GM12878 (cell line): ENCODE results near the gene CYP3A7. TPM values are rescaled to one million over a fixed set of nuclear protein-coding genes. Genes with fewer than 3 reads are reported as not detected.

Experiments used
- ATAC-seq: fragments of 200-7000 bp; cut with Tn5 transposase; 3 replicates; pipeline ENCODE4 v1.9.1; 2020; ENCODE audit warnings: mild to moderate bottlenecking, moderate library complexity
- BruUV-seq: library from RNA; stranded (reverse); fragments of 400-500 nt; replicated peaks from 2 replicates; lab custom pipeline; 2021; lab: Mats Ljungman, UMichigan
- CTCF ChIA-PET: fragments of 300-600 bp; sonication (Branson Sonifier 250); formaldehyde crosslinking; extraction: SDS; loops from one replicate; lab custom pipeline; 2021; ENCODE audit warnings: inconsistent platforms; lab: Yijun Ruan, JAX
- POLR2A ChIA-PET: fragments of 350-600 bp; formaldehyde crosslinking; extraction: SDS; loops from one replicate; lab custom pipeline; 2021; ENCODE audit warnings: inconsistent platforms; lab: Charles Lee
- RAD21 ChIA-PET: fragments of 300-600 bp; sonication (Branson Sonifier 250); formaldehyde crosslinking; loops from one replicate; lab custom pipeline; 2023; ENCODE audit warnings: antibody characterized with exemption; ENCODE audit not compliant: unreplicated experiment; lab: Charles Lee
- SMC1A ChIA-PET: fragments of 300-600 bp; sonication (Branson Sonifier 250); formaldehyde crosslinking; loops from one replicate; lab custom pipeline; 2023; ENCODE audit not compliant: unreplicated experiment, uncharacterized antibody; lab: Charles Lee
- DNase-seq: peaks from one replicate; pipeline ENCODE4 v3.0.0-alpha.2; 2011; ENCODE audit warnings: low read depth, low spot score
- FAIRE-seq: peaks from 3 replicates; lab custom pipeline; 2011; peaks lifted over from hg19 to GRCh38; lab: Jason Lieb, UNC
- H2AFZ ChIP-seq: 2 replicates; pipeline ENCODE4 v1.6.0; 2011; ENCODE audit warnings: low read depth, low read length, control low read depth; ENCODE audit not compliant: control insufficient read depth
- H3K27ac ChIP-seq: 2 replicates; pipeline ENCODE4 v1.5.1; 2011; ENCODE audit warnings: control low read depth; ENCODE audit not compliant: control insufficient read depth, insufficient read depth
- H3K27me3 ChIP-seq, 2 experiments: replicated peaks in 1 of 2; 2 replicates each; pipeline versions ENCODE4 v1.6.0 to v1.6.1; 2011; ENCODE audit warnings: low read length in 1 of 2; ENCODE audit not compliant: control insufficient read depth in 2 of 2, insufficient read depth in 2 of 2
- H3K36me3 ChIP-seq, 2 experiments: 2 replicates each; pipeline ENCODE4 v1.5.1; 2011; ENCODE audit warnings: low read length in 1 of 2; ENCODE audit not compliant: control insufficient read depth in 2 of 2, insufficient read depth in 2 of 2
- H3K4me1 ChIP-seq: 2 replicates; pipeline ENCODE4 v1.6.1; 2011; ENCODE audit warnings: mild to moderate bottlenecking, low read length, moderate library complexity, mixed read lengths; ENCODE audit not compliant: control insufficient read depth, insufficient read depth
- H3K4me2 ChIP-seq: 2 replicates; pipeline ENCODE4 v1.6.0; 2011; ENCODE audit warnings: control low read depth; ENCODE audit not compliant: control insufficient read depth, insufficient read depth
- H3K4me3 ChIP-seq: fragments of 200-600 bp; sonication (generic); 2 replicates; pipeline ENCODE4 v1.5.1; 2016
- H3K79me2 ChIP-seq: 2 replicates; pipeline ENCODE4 v1.6.0; 2011; ENCODE audit warnings: low read length; ENCODE audit not compliant: control insufficient read depth, insufficient read depth
- H3K9ac ChIP-seq: 2 replicates; pipeline ENCODE4 v1.8.0; 2011; ENCODE audit warnings: low read length, control low read depth, mixed read lengths; ENCODE audit not compliant: control insufficient read depth, insufficient read depth
- H3K9me3 ChIP-seq: replicated peaks from 3 replicates; pipeline ENCODE4 v1.5.1; 2011; ENCODE audit warnings: mild to moderate bottlenecking, low read length; ENCODE audit not compliant: control insufficient read depth, insufficient read depth
- H4K20me1 ChIP-seq: 2 replicates; pipeline ENCODE4 v1.6.0; 2011; ENCODE audit not compliant: control insufficient read depth, insufficient read depth
- DPF2 ChIP-seq: fragments of 450-650 bp; IDR thresholded peaks from 2 replicates; pipeline ENCODE4 v1.6.1; 2017; ENCODE audit warnings: mild to moderate bottlenecking
- EED ChIP-seq: sonication (generic); IDR thresholded peaks from 2 replicates; pipeline ENCODE4 v1.6.1; 2016; ENCODE audit warnings: antibody characterized with exemption, low read depth
- GABPA ChIP-seq: IDR thresholded peaks from 2 replicates; pipeline ENCODE4 v1.6.1; 2014; ENCODE audit warnings: antibody characterized with exemption, low read depth, mild to moderate bottlenecking, inconsistent platforms
- IKZF2 ChIP-seq, 2 experiments: fragments of 450-650 bp; IDR thresholded peaks; 2 replicates each; pipeline ENCODE4 v1.6.1; 2017; ENCODE audit warnings: mild to moderate bottlenecking in 2 of 2, moderate library complexity in 2 of 2
- IRF4 ChIP-seq: IDR thresholded peaks from 2 replicates; pipeline ENCODE4 v1.6.1; 2011; ENCODE audit warnings: low read depth, low read length
- MEF2A ChIP-seq: IDR thresholded peaks from 2 replicates; pipeline ENCODE4 v1.6.1; 2011; ENCODE audit warnings: low read depth, mild to moderate bottlenecking, low read length, moderate library complexity; ENCODE audit not compliant: insufficient read depth
- MTA2 ChIP-seq: fragments of 450-650 bp; IDR thresholded peaks from 2 replicates; pipeline ENCODE4 v1.6.1; 2016; ENCODE audit warnings: low read depth, mild to moderate bottlenecking, moderate library complexity
- MTA3 ChIP-seq: IDR thresholded peaks from 2 replicates; pipeline ENCODE4 v1.6.1; 2012; ENCODE audit warnings: low read length, inconsistent platforms, borderline replicate concordance
- NFIC ChIP-seq: IDR thresholded peaks from 2 replicates; pipeline ENCODE4 v1.6.1; 2012; ENCODE audit warnings: low read depth, mild to moderate bottlenecking, inconsistent platforms, low read length, moderate library complexity
- NR2F1 ChIP-seq: fragments of 450-650 bp; conservative IDR thresholded peaks from 2 replicates; pipeline ENCODE4 v1.6.1; 2017; ENCODE audit warnings: mild to moderate bottlenecking
- RELB ChIP-seq: fragments of 450-650 bp; IDR thresholded peaks from 2 replicates; pipeline ENCODE4 v1.6.1; 2017; ENCODE audit warnings: low read depth, mild to moderate bottlenecking, moderate library complexity
- RUNX3 ChIP-seq: IDR thresholded peaks from 2 replicates; pipeline ENCODE4 v1.6.1; 2012; ENCODE audit warnings: low read length, inconsistent platforms
- ZNF217 ChIP-seq: fragments of 450-650 bp; IDR thresholded peaks from 2 replicates; pipeline ENCODE4 v1.6.1; 2017; ENCODE audit warnings: antibody characterized with exemption, mild to moderate bottlenecking
- ZNF24 ChIP-seq: fragments of 450-650 bp; IDR thresholded peaks from 2 replicates; pipeline ENCODE4 v1.6.1; 2017; ENCODE audit warnings: antibody characterized with exemption, mild to moderate bottlenecking
- ZNF687 ChIP-seq: fragments of 450-650 bp; IDR thresholded peaks from 2 replicates; pipeline ENCODE4 v1.6.1; 2017; ENCODE audit warnings: mild to moderate bottlenecking, moderate library complexity
- WGBS: methylation state at CpG from one replicate; pipeline ENCODE4 v1.1.6; 2016; ENCODE audit warnings: low lambda C conversion rate; ENCODE audit not compliant: insufficient replicate concordance, insufficient coverage; ENCODE audit errors: missing lambda C conversion rate; 5-methylcytosine and 5-hydroxymethylcytosine counted together
- in situ Hi-C: fragments of 300-500 bp; cut with MboI; formaldehyde crosslinking; loops from 9 replicates; pipeline ENCODE4 v1.14.3; 2018; ENCODE audit warnings: mixed read lengths
- intact Hi-C: fragments of 100-400 bp; cut with micrococcal nuclease; formaldehyde crosslinking; loops from one replicate; pipeline ENCODE4 v1.14.2; 2022; ENCODE audit not compliant: unreplicated experiment
- polyA plus RNA-seq, 11 experiments: library from polyadenylated mRNA; depleted of rRNA in 4 of 11; unstranded in 6 of 11; stranded (reverse) in 5 of 11; fragments of >200 nt; fragmentation: Nextera tagmentation in 4 of 11; fragmentation: Illumina TruSeq in 1 of 11; extraction: Ambion mirVana in 4 of 11; extraction: Trizol in 1 of 11; gene quantifications; 1 replicate in 1 of 11; 2 replicates in 10 of 11; pipeline versions ENCODE4 v1.2.1 to v1.2.3, GENCODE V29; 2011 to 2016; ENCODE audit warnings: inconsistent platforms in 2 of 11, missing spikeins in 2 of 11, low read depth in 1 of 11
- total RNA-seq, 4 experiments: library from RNA; depleted of rRNA in 3 of 4; stranded (reverse); fragments of >200 nt in 3 of 4; fragmentation: Illumina TruSeq in 1 of 4; extraction: Trizol in 1 of 4; gene quantifications; 2 replicates each; pipeline versions ENCODE4 v1.2.1 to v1.2.3, GENCODE V29; 2013 to 2021
- TF ChIP-seq, protein P1 (sequence below): fragments of 450-650 bp; formaldehyde crosslinking; IDR thresholded peaks from 2 replicates; pipeline ENCODE4 v1.5.0; 2022; ENCODE audit warnings: mild to moderate bottlenecking, missing genetic modification characterization

Gene CYP3A7
- total and polyA plus RNA-seq, 10 of the 15 experiments (the other 5 are each of a cell fraction or from before 2014, with no cell fraction given) = 0.05 to 0.11 (median 0.06) TPM; not detected in 7

GRCh38 chr7:99767662-99768061 is 32.7 kb upstream of the CYP3A7 start:
- POLR2A ChIA-PET = no interaction called here
- no peak overlapping the region for H2AFZ ChIP-seq
- no peaks in the 10 kb centered on the region for H4K20me1 ChIP-seq
- RAD21 ChIA-PET = interaction anchor here (1.2 kb wide), 1 partner anchor 72 kb away, joined by 3 read pairs; no protein-coding TSS in a partner anchor
- H3K4me3 ChIP-seq = 0 out of 2 replicates have a peak overlapping the region, but pooled peaks have one; percentile 10
- CTCF ChIA-PET = no interaction called here
- no peak overlapping the region for H3K9ac ChIP-seq
- H3K4me2 ChIP-seq = peak overlapping the region; percentile 46
- BruUV-seq = no TSS peak
- no peaks in the 10 kb centered on the region for H3K79me2 ChIP-seq
- H3K9me3 ChIP-seq = no peaks in the 10 kb centered on the region; the same call in 2 of the 3 replicates
- SMC1A ChIA-PET = interaction anchor here (0.7 to 0.8 kb wide), 2 partner anchors 30 to 285 kb away, joined by 3 to 4 read pairs; no protein-coding TSS in a partner anchor
- intact Hi-C loops (no loop called here), in situ Hi-C loops (no loop called here)
- no peaks in the 10 kb centered on the region for H3K27me3 ChIP-seq
- WGBS = 0% methylated on average over 1 of the region's 1 CpG
- H3K36me3 ChIP-seq = no peaks in the 10 kb centered on the region
- H3K27ac ChIP-seq = no peak overlapping the region
- peaks cover 5% of the 10 kb centered on the region for H3K4me1 ChIP-seq
- peak; percentile 69 for DNase-seq
- ATAC-seq = peak; percentile 93
- FAIRE-seq = peak; percentile 72
- TF ChIP-seq IRF4 (0 out of 2 replicates have a peak, but pooled peaks have one; percentile 20), MTA3 (peak; percentile 83; the same call in 1 of the 2 replicates), NR2F1 (peak; percentile 74; the same call in 1 of the 2 replicates), EED (no peak), MEF2A (peak; percentile 92), RUNX3 (peak; percentile 96), MTA2 (peak; percentile 76), RELB (peak; percentile 57; the same call in 1 of the 2 replicates), ZNF687 (no peak), ZNF217 (0 out of 2 replicates have a peak, but pooled peaks have one; percentile 39), NFIC (peak; percentile 78), ZNF24 (peak; percentile 61; the same call in 1 of the 2 replicates), GABPA (0 out of 2 replicates have a peak, but pooled peaks have one; percentile 51), DPF2 (no peak), IKZF2 (IDR thresholded peaks at IDR 0.05) (peak; percentile 81 to 87)
- TF ChIP-seq, protein P1, sequence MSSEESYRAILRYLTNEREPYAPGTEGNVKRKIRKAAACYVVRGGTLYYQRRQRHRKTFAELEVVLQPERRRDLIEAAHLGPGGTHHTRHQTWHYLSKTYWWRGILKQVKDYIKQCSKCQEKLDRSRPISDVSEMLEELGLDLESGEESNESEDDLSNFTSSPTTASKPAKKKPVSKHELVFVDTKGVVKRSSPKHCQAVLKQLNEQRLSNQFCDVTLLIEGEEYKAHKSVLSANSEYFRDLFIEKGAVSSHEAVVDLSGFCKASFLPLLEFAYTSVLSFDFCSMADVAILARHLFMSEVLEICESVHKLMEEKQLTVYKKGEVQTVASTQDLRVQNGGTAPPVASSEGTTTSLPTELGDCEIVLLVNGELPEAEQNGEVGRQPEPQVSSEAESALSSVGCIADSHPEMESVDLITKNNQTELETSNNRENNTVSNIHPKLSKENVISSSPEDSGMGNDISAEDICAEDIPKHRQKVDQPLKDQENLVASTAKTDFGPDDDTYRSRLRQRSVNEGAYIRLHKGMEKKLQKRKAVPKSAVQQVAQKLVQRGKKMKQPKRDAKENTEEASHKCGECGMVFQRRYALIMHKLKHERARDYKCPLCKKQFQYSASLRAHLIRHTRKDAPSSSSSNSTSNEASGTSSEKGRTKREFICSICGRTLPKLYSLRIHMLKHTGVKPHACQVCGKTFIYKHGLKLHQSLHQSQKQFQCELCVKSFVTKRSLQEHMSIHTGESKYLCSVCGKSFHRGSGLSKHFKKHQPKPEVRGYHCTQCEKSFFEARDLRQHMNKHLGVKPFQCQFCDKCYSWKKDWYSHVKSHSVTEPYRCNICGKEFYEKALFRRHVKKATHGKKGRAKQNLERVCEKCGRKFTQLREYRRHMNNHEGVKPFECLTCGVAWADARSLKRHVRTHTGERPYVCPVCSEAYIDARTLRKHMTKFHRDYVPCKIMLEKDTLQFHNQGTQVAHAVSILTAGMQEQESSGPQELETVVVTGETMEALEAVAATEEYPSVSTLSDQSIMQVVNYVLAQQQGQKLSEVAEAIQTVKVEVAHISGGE = no peak
